MM.1S (cell line): Measurements from ENCODE around the gene CXCR5.
A peak's percentile ranks its signal among the peaks of the same experiment; 100 is the strongest.

Source experiments
- DNase-seq: peaks from one replicate; pipeline ENCODE4 v3.0.0-alpha.2; 2015
- H2AFZ ChIP-seq: fragments of 300-600 bp; sonication (generic); 2 replicates; pipeline ENCODE4 v1.6.0; 2016; ENCODE audit warnings: antibody characterized with exemption, low read length
- H3F3A ChIP-seq: fragments of 300-600 bp; sonication (generic); 2 replicates; pipeline ENCODE4 v1.6.1; 2016; ENCODE audit warnings: mild to moderate bottlenecking, antibody characterized with exemption, low read length, moderate library complexity, mixed read lengths; ENCODE audit not compliant: insufficient read depth
- H3K27ac ChIP-seq: fragments of 300-600 bp; sonication (generic); 2 replicates; pipeline ENCODE4 v1.5.1; 2016; ENCODE audit warnings: mild to moderate bottlenecking, low read length
- H3K27me3 ChIP-seq: fragments of 300-600 bp; sonication (generic); replicated peaks from 2 replicates; pipeline ENCODE4 v1.6.0; 2016; ENCODE audit warnings: low read length; ENCODE audit not compliant: insufficient read depth
- H3K36me3 ChIP-seq: fragments of 300-600 bp; sonication (generic); replicated peaks from 2 replicates; pipeline ENCODE4 v1.6.1; 2016; ENCODE audit warnings: mild to moderate bottlenecking, low read length, mixed read lengths; ENCODE audit not compliant: insufficient read depth
- H3K4me1 ChIP-seq: fragments of 300-600 bp; sonication (generic); 2 replicates; pipeline ENCODE4 v1.6.1; 2016; ENCODE audit warnings: low read length, mixed read lengths
- H3K4me2 ChIP-seq: fragments of 300-600 bp; sonication (generic); 2 replicates; pipeline ENCODE4 v1.6.0; 2016; ENCODE audit warnings: low read depth, low read length
- H3K4me3 ChIP-seq: fragments of 300-600 bp; sonication (generic); 2 replicates; pipeline ENCODE4 v1.5.1; 2016; ENCODE audit warnings: low read length, mixed read lengths
- H3K79me2 ChIP-seq: fragments of 300-600 bp; sonication (generic); 2 replicates; pipeline ENCODE4 v1.6.1; 2016; ENCODE audit warnings: mixed run types, low read length, mixed read lengths
- H3K9ac ChIP-seq: fragments of 300-600 bp; sonication (generic); 2 replicates; pipeline ENCODE4 v1.6.1; 2016; ENCODE audit warnings: low read length, mixed read lengths
- H3K9me2 ChIP-seq: fragments of 300-600 bp; sonication (generic); replicated peaks from 2 replicates; pipeline ENCODE4 v1.6.1; 2016; ENCODE audit warnings: mild to moderate bottlenecking, low read length, mixed read lengths; ENCODE audit not compliant: insufficient read depth
- H3K9me3 ChIP-seq: fragments of 300-600 bp; sonication (generic); replicated peaks from 2 replicates; pipeline ENCODE4 v1.6.1; 2016; ENCODE audit warnings: mild to moderate bottlenecking, low read length, mixed read lengths; ENCODE audit not compliant: insufficient read depth
- H4K20me1 ChIP-seq: fragments of 300-600 bp; sonication (generic); 2 replicates; pipeline ENCODE4 v1.6.1; 2016; ENCODE audit warnings: mild to moderate bottlenecking, low read length, moderate library complexity, mixed read lengths; ENCODE audit not compliant: insufficient read depth
- EZH2 ChIP-seq: fragments of 300-600 bp; sonication (generic); optimal IDR thresholded peaks from 2 replicates; pipeline ENCODE3; 2017; ENCODE audit warnings: low read depth, mild to moderate bottlenecking, antibody characterized with exemption, low read length, mixed read lengths
- EZH2phosphoT487 ChIP-seq: fragments of 300-600 bp; sonication (generic); IDR thresholded peaks from 2 replicates; pipeline ENCODE4 v1.6.1; 2018; ENCODE audit warnings: antibody characterized with exemption, low read length
- TF ChIP-seq, protein P1 (sequence below): fragments of 300-600 bp; sonication (generic); IDR thresholded peaks from 2 replicates; pipeline ENCODE4 v1.5.1; 2016; ENCODE audit warnings: antibody characterized with exemption, low read length, mixed read lengths

Gene CXCR5

DNA sequence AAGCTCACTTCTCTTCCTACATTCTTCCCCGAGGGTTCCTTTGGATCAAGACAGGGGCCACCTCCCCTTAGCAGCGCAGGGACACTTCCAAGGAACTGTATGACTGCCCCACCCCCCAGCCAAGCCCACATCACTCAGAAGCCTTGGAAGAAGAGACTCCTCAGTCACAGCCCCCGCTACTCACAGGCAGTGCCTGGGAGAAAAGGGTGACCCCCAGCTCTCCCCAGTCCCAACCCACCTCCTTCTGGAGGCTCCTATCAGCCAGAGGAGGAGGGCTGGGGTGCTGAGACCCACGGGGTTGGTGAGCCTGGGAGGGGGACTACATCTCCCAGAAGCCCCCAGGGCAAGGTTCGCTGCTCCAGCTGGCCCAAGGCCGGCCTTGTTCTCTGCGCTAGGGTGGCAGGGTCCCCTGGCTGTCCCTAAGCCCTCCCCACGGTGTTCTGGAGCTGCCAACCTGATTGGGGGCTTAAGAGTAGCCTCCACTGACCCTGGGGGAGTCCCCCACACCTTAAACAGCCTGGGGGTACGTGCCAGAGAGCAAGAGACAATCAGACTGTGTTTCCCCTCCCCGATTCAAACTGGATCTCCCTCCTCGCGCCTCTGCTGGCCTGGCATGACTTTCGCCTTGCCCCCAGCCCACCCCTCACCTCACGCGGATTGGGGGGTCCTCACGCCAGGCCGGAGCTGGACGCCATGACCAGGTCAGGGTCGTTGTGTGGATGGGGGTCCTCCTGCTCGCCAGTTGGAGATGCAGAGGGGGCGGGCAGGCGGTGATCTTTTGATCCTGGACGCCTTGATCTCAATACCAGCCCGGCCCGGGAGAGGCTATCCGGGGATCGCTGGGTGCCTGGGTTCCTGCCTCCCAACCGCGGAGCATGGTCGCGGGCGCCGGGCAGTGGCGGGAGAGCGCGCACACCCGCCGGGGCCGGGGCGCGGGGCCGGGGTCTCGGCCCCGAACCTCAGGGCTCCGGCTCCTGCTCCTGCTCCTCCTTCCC is 41.2 kb downstream of the CXCR5 start:
- Histone ChIP-seq H3K27me3 (no peaks in the 10 kb centered on the region), H2AFZ (peak overlapping the region; percentile 76), H3K79me2 (peaks cover 42% of the 10 kb centered on the region), H3K9me2 (no peaks in the 10 kb centered on the region), H3K27ac (peak overlapping the region; percentile 14; the same call in 1 of the 2 replicates), H4K20me1 (no peaks in the 10 kb centered on the region), H3K36me3 (no peaks in the 10 kb centered on the region), H3K4me3 (peak overlapping the region; percentile 98), H3K9me3 (no peaks in the 10 kb centered on the region), H3K9ac (peak overlapping the region; percentile 72), H3K4me2 (peak overlapping the region; percentile 90), H3F3A (peaks cover 36% of the 10 kb centered on the region), H3K4me1 (peaks cover 28% of the 10 kb centered on the region)
- TF ChIP-seq, protein P1, sequence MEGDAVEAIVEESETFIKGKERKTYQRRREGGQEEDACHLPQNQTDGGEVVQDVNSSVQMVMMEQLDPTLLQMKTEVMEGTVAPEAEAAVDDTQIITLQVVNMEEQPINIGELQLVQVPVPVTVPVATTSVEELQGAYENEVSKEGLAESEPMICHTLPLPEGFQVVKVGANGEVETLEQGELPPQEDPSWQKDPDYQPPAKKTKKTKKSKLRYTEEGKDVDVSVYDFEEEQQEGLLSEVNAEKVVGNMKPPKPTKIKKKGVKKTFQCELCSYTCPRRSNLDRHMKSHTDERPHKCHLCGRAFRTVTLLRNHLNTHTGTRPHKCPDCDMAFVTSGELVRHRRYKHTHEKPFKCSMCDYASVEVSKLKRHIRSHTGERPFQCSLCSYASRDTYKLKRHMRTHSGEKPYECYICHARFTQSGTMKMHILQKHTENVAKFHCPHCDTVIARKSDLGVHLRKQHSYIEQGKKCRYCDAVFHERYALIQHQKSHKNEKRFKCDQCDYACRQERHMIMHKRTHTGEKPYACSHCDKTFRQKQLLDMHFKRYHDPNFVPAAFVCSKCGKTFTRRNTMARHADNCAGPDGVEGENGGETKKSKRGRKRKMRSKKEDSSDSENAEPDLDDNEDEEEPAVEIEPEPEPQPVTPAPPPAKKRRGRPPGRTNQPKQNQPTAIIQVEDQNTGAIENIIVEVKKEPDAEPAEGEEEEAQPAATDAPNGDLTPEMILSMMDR: no peak
- TF ChIP-seq EZH2phosphoT487 (no peak), EZH2 (no peak)
- peak; percentile 42 for DNase-seq

DNA sequence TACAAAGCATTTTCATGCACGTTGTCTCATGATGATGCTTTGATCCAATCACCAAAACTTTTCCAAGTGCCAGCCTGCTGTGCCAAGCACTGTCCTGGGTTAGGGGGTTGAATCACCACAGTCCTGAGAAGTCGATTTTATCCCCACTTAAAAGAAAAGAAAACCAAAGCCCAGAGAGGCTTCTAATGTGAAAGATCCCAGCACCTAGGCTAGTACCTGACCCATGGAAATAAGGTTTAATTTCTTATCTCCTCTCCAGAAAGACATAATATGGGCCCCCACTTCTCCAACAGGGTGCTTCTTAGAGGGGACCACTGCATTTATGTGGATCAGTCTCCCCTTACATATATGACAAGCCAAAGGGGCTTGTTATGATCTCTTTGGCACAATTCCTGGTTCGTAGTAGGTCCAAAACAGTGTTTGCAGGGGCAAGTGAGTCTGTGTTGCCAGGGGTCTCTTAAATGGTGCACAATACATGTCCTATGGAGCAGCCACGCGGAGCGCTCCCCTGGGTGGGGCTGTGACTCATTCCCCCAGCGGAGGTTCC is 43.9 kb downstream of the CXCR5 start:
- Histone ChIP-seq H3K36me3 (no peaks in the 10 kb centered on the region), H3K4me2 (peak overlapping the region; percentile 89), H3K27ac (peak overlapping the region; percentile 90; the same call in 1 of the 2 replicates), H3K9me2 (no peaks in the 10 kb centered on the region), H4K20me1 (no peaks in the 10 kb centered on the region), H3K9ac (peak overlapping the region; percentile 76; the same call in 1 of the 2 replicates), H3K9me3 (no peaks in the 10 kb centered on the region), H3F3A (peaks cover 36% of the 10 kb centered on the region), H3K79me2 (peaks cover 27% of the 10 kb centered on the region), H2AFZ (peak overlapping the region; percentile 67; the same call in 1 of the 2 replicates), H3K27me3 (no peaks in the 10 kb centered on the region), H3K4me3 (peak overlapping the region; percentile 72), H3K4me1 (peaks cover 33% of the 10 kb centered on the region)
- DNase-seq: no peak
- no peak for TF ChIP-seq EZH2
- no peak for TF ChIP-seq EZH2phosphoT487
- TF ChIP-seq, protein P1: no peak

DNA sequence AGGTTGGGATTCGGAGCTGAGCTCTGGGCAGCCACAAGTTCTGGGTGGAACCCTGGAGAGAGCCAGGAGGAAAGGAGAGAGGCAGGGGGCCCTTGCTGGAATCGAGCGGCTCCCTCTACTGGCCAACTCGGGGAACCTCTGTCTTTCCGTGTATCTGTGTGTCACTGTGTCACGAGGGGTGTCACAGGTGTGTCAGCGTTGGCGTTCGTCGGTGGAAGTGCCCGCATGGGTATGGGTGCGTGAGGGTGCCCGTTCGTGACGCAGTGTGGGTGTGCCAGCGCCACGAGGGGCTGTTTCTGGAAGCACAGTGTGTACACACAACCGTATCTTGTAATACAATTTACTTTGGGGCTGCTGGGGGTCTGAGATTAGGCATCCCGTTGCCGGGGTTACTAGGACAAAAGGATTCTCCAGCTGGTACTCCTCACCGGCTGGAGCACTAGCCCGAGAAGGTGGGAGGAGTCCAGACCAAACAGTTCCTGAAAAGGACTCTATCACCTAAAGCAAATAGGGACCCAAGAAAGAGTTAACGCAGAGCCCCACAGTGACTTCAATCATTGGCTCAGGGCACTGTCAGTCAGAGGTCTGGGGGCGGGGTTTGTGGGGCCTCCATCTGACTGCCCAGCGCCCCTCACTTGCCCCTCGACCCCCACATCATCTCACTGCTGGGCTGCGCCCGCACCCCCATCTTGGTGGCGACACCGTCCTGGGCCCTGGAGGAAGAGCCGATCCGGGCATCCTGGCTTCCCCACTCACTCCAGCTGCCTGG is 44.6 kb downstream of the CXCR5 start:
- no peaks in the 10 kb centered on the region for H4K20me1 ChIP-seq
- H3K4me1 ChIP-seq: peaks cover 33% of the 10 kb centered on the region
- no peaks in the 10 kb centered on the region for H3K27me3 ChIP-seq
- H3K27ac ChIP-seq: peak overlapping the region; percentile 90
- H3K79me2 ChIP-seq: peaks cover 21% of the 10 kb centered on the region
- H3F3A ChIP-seq: peaks cover 36% of the 10 kb centered on the region
- peak overlapping the region; percentile 67 for H2AFZ ChIP-seq
- TF ChIP-seq EZH2phosphoT487 (no peak), EZH2 (no peak)
- TF ChIP-seq, protein P1: peak; percentile 93
- peak overlapping the region; percentile 76 for H3K9ac ChIP-seq
- peak overlapping the region; percentile 89 for H3K4me2 ChIP-seq
- H3K36me3 ChIP-seq: no peaks in the 10 kb centered on the region
- H3K9me3 ChIP-seq: no peaks in the 10 kb centered on the region
- DNase-seq: peak; percentile 88
- H3K4me3 ChIP-seq: peak overlapping the region; percentile 72
- no peaks in the 10 kb centered on the region for H3K9me2 ChIP-seq
